ENCODE results near the gene PATE1. TPM values are rescaled to one million over a fixed set of nuclear protein-coding genes. Genes with fewer than 3 reads are reported as not detected.

The PATE1 gene
- total and polyA plus RNA-seq, 10 of the 15 experiments (the other 5 are each of a cell fraction or from before 2014, with no cell fraction given) = not detected

DNA sequence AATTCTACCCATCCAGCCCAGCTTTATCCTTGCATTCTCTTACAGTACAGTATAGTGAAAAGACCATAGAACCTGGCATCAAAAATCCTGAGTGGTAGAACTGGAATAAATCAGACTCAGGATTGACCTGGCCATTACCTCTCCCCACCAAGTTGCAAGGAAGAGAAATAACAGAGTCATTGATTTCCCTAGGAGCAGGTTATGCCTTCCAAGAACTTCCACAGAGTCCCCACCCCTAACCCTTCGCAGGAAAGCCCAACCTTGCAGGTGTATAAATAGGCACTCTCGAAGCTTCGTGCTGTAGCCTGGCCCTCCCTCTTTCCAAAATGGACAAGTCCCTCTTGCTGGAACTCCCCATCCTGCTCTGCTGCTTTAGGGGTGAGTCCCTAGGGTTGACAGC is at the start of gene PATE1 (continued):
- TF ChIP-seq DPF2 (IDR thresholded peaks at IDR 0.05) (no peak), BHLHE40 (IDR thresholded peaks at IDR 0.05; ENCODE audit: borderline replicate concordance in 1 of 2, low read depth in 2 of 2, low read length in 1 of 2) (no peak), ZNF24 (IDR thresholded peaks at IDR 0.05) (no peak), MYB (IDR thresholded peaks at IDR 0.05; ENCODE audit: borderline replicate concordance, low read depth, low read length) (no peak), MAX (IDR thresholded peaks at IDR 0.05; ENCODE audit: low read depth, low read length) (no peak), BCL3 (IDR thresholded peaks at IDR 0.05; ENCODE audit: borderline replicate concordance, insufficient read depth, low read depth, low read length, poor library complexity, severe bottlenecking) (no peak), MTA3 (IDR thresholded peaks at IDR 0.05; ENCODE audit: borderline replicate concordance, low read length) (no peak)

DNA sequence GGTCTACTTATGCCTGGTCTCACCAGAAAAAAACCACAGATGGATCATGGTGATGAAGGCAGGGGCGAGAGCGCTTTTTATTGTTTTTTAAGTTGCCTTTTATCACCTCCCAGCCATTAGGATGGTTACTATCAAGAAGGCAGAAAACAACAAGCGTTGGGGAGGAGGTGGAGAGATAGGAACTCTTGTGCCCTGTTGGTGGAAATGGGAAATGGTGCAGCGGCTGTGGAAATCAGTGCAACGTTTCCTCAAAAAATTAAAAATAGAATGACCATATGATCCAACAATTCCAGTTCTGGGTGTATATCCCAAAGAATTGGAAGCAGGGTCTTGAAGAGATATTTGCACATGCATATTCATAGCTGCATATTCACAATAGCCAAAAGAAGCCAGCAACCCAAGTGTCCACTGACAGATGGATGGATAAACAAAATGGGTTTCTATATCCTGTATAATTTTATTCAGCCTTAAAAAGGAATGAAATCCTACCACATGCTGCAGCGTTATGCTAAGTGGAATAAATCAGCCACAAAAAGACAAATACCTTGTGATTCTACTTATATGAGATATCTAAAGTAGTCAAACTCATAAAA is 45.0 kb upstream of the PATE1 start:
- Histone ChIP-seq H3K27me3 (replicated peaks in 1 of 2; ENCODE audit: control insufficient read depth in 2 of 2, insufficient read depth in 2 of 2, low read length in 1 of 2) (no peaks in the 10 kb centered on the region; a peak in 2 of 4 replicates), H4K20me1 (ENCODE audit: control insufficient read depth, insufficient read depth) (no peaks in the 10 kb centered on the region), H3K4me3 (no peak overlapping the region), H2AFZ (ENCODE audit: control insufficient read depth, low read depth, low read length) (no peak overlapping the region), H3K4me1 (ENCODE audit: control insufficient read depth, insufficient read depth, low read length) (no peaks in the 10 kb centered on the region), H3K27ac (ENCODE audit: control insufficient read depth, insufficient read depth) (no peak overlapping the region), H3K79me2 (ENCODE audit: control insufficient read depth, insufficient read depth, low read length) (no peaks in the 10 kb centered on the region), H3K9me3 (replicated peaks; ENCODE audit: control insufficient read depth, insufficient read depth, low read length) (no peaks in the 10 kb centered on the region), H3K4me2 (ENCODE audit: control insufficient read depth, insufficient read depth) (no peak overlapping the region), H3K9ac (ENCODE audit: control insufficient read depth, insufficient read depth, low read length) (no peak overlapping the region), H3K36me3 (ENCODE audit: control insufficient read depth in 2 of 2, insufficient read depth in 2 of 2, low read length in 1 of 2) (no peaks in the 10 kb centered on the region)
- DNase-seq (ENCODE audit: low read depth, low spot score) (no peak), FAIRE-seq (no peak), ATAC-seq (no peak)
- WGBS (ENCODE audit: insufficient coverage, insufficient replicate concordance, low lambda C conversion rate, missing lambda C conversion rate) = 19% methylated on average over 6 of the region's 6 CpGs
- intact Hi-C loops (cut with micrococcal nuclease; ENCODE audit: unreplicated experiment) = no loop called here
- ChIA-PET CTCF (no interaction called here), POLR2A (interaction anchor here (0.7 kb wide), 1 partner anchor 291 kb away, joined by 3 read pairs; no protein-coding TSS in a partner anchor), SMC1A (ENCODE audit: uncharacterized antibody, unreplicated experiment) (no interaction called here), RAD21 (ENCODE audit: unreplicated experiment) (no interaction called here)
- in situ Hi-C loops (cut with MboI) = no loop called here
- no TSS peak for BruUV-seq (replicated peaks)
- TF ChIP-seq KDM1A (IDR thresholded peaks at IDR 0.05; ENCODE audit: borderline replicate concordance) (no peak), BRCA1 (IDR thresholded peaks at IDR 0.05; ENCODE audit: low read depth, low read length) (no peak), MYC (IDR thresholded peaks at IDR 0.05; ENCODE audit: insufficient read depth, insufficient read length, insufficient replicate concordance, low read length, severe bottlenecking) (no peak), BCLAF1 (IDR thresholded peaks at IDR 0.05) (no peak), SP1 (IDR thresholded peaks at IDR 0.05; ENCODE audit: low read depth, low read length) (no peak), MTA3 (IDR thresholded peaks at IDR 0.05; ENCODE audit: borderline replicate concordance, low read length) (no peak), RUNX3 (IDR thresholded peaks at IDR 0.05; ENCODE audit: low read length) (no peak)

Measured in GM12878 (cell line).